Gastrocnemius medialis (tissue), 4 donors: ENCODE measurements around the gene TASOR2.

Experiments used
- POLR2A ChIP-seq, 2 donors: fragments of 450-650 bp; IDR thresholded peaks; one replicate each; pipeline ENCODE4 v1.6.1; 2017; ENCODE audit warnings: antibody characterized with exemption in 2 of 2, mild to moderate bottlenecking in 2 of 2, moderate library complexity in 2 of 2
- TF ChIP-seq, protein P1 (sequence below), 5 experiments: fragments of 450-650 bp in 3 of 5; fragments of 200-600 bp in 2 of 5; sonication (generic) in 2 of 5; IDR thresholded peaks in 4 of 5; conservative IDR thresholded peaks in 1 of 5; 1 replicate in 4 of 5; 2 replicates in 1 of 5; pipeline ENCODE4 v1.5.1; 2016 to 2019; ENCODE audit warnings: antibody characterized with exemption in 5 of 5, mild to moderate bottlenecking in 3 of 5, moderate library complexity in 3 of 5

DNA sequence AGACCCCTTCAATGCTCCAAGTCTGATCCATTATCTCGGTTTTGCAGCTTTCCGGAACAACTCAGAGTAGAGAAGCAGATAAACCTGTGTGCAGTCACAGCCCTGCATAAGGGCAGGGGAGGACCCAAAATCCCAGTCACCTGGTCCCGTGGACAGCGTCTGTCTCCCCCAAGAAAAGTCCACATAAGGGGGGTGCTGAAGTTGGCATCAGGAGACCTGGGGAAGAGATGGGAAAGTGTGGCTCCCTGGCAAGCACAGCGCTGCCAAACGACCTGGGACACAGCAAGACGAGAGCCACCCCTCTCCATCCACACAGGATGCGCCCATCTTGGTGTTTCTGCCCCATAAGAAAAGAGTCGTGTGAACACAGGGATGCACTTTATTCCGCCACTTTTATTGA is 46.1 kb upstream of the TASOR2 start:
- TF ChIP-seq, protein P1, sequence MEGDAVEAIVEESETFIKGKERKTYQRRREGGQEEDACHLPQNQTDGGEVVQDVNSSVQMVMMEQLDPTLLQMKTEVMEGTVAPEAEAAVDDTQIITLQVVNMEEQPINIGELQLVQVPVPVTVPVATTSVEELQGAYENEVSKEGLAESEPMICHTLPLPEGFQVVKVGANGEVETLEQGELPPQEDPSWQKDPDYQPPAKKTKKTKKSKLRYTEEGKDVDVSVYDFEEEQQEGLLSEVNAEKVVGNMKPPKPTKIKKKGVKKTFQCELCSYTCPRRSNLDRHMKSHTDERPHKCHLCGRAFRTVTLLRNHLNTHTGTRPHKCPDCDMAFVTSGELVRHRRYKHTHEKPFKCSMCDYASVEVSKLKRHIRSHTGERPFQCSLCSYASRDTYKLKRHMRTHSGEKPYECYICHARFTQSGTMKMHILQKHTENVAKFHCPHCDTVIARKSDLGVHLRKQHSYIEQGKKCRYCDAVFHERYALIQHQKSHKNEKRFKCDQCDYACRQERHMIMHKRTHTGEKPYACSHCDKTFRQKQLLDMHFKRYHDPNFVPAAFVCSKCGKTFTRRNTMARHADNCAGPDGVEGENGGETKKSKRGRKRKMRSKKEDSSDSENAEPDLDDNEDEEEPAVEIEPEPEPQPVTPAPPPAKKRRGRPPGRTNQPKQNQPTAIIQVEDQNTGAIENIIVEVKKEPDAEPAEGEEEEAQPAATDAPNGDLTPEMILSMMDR (IDR thresholded peaks at IDR 0.05 in 4 of 5, conservative IDR thresholded peaks at IDR 0.05 in 1 of 5), result no peak
- no peak for TF ChIP-seq POLR2A (IDR thresholded peaks at IDR 0.05)
